Measurements from ENCODE around the gene PTDSS2.

GRCh38 chr11:434496-434895 lies 15.6 kb upstream of the PTDSS2 start:
- TF ChIP-seq POLR2A (IDR thresholded peaks at IDR 0.05) (no peak), CTCF (IDR thresholded peaks at IDR 0.05) (no peak)

Data from Peyer's patch (tissue), 4 donors.